SK-N-SH treated with all-trans-retinoic acid at 6 μM for 48 hours (cell line): ENCODE measurements around the gene XAGE2.

Experiments used
- ATAC-seq: fragments of 200-7000 bp; cut with Tn5 transposase; 3 replicates; pipeline ENCODE4 v1.9.1; 2020; ENCODE audit warnings: mild to moderate bottlenecking, moderate library complexity
- ARNTL ChIP-seq: fragments of 450-650 bp; formaldehyde crosslinking; IDR thresholded peaks from 2 replicates; pipeline ENCODE4 v1.5.0; 2020; ENCODE audit warnings: low read depth, mild to moderate bottlenecking, moderate library complexity, borderline replicate concordance
- BACH2 ChIP-seq: fragments of 250-450 bp; sonication (Bioruptor Pico); IDR thresholded peaks from 2 replicates; pipeline ENCODE4 v1.9.0; 2021; ENCODE audit warnings: mild to moderate bottlenecking, borderline replicate concordance
- CSDC2 ChIP-seq: fragments of 250-450 bp; sonication (Bioruptor Pico); IDR thresholded peaks from 2 replicates; pipeline ENCODE4 v1.5.0; 2020; ENCODE audit warnings: mild to moderate bottlenecking, moderate library complexity
- ESRRG ChIP-seq: fragments of 250-450 bp; sonication (Bioruptor Pico); IDR thresholded peaks from 2 replicates; pipeline ENCODE4 v1.6.1; 2021; ENCODE audit warnings: mild to moderate bottlenecking
- GLIS3 ChIP-seq: fragments of 250-450 bp; sonication (Bioruptor Pico); IDR thresholded peaks from 2 replicates; pipeline ENCODE4 v1.5.0; 2020; ENCODE audit warnings: mild to moderate bottlenecking, moderate library complexity
- ISL1 ChIP-seq: fragments of 250-450 bp; sonication (Bioruptor Pico); IDR thresholded peaks from 2 replicates; pipeline ENCODE4 v2.1.2; 2022; ENCODE audit warnings: mild to moderate bottlenecking, moderate library complexity
- OSR1 ChIP-seq: fragments of 250-450 bp; sonication (Bioruptor Pico); IDR thresholded peaks from 2 replicates; pipeline ENCODE4 v1.8.0; 2022; ENCODE audit warnings: moderate library complexity, mild to moderate bottlenecking, inconsistent platforms
- PPARA ChIP-seq: fragments of 250-450 bp; sonication (Bioruptor Pico); IDR thresholded peaks from 2 replicates; pipeline ENCODE4 v1.5.0; 2020; ENCODE audit warnings: mild to moderate bottlenecking, borderline replicate concordance
- RARB ChIP-seq: fragments of 250-450 bp; sonication (Bioruptor Pico); IDR thresholded peaks from 2 replicates; pipeline ENCODE4 v1.8.0; 2021; ENCODE audit warnings: mild to moderate bottlenecking, moderate library complexity
- SNAI2 ChIP-seq: fragments of 250-450 bp; sonication (Bioruptor Pico); IDR thresholded peaks from 2 replicates; pipeline ENCODE4 v1.5.0; 2020; ENCODE audit warnings: mild to moderate bottlenecking, moderate library complexity
- TCF4 ChIP-seq: fragments of 250-450 bp; sonication (Bioruptor Pico); IDR thresholded peaks from 2 replicates; pipeline ENCODE4 v1.8.0; 2021; ENCODE audit warnings: mild to moderate bottlenecking, moderate library complexity, borderline replicate concordance
- TOX ChIP-seq: fragments of 250-450 bp; sonication (Bioruptor Pico); IDR thresholded peaks from 2 replicates; pipeline ENCODE4 v1.8.0; 2021; ENCODE audit warnings: mild to moderate bottlenecking, moderate library complexity, borderline replicate concordance
- ZC3H10 ChIP-seq: fragments of 250-450 bp; sonication (Bioruptor Pico); IDR thresholded peaks from 2 replicates; pipeline ENCODE4 v1.5.1; 2021; ENCODE audit warnings: mild to moderate bottlenecking, moderate library complexity
- ZFP3 ChIP-seq: fragments of 250-450 bp; sonication (Bioruptor Pico); IDR thresholded peaks from 2 replicates; pipeline ENCODE4 v1.5.0; 2020; ENCODE audit warnings: mild to moderate bottlenecking, moderate library complexity
- ZFP30 ChIP-seq: fragments of 450-650 bp; formaldehyde crosslinking; IDR thresholded peaks from 2 replicates; pipeline ENCODE4 v1.5.0; 2022; ENCODE audit warnings: mild to moderate bottlenecking, moderate library complexity
- ZNF565 ChIP-seq: fragments of 450-650 bp; formaldehyde crosslinking; conservative IDR thresholded peaks from 2 replicates; pipeline ENCODE4 v1.5.0; 2020; ENCODE audit warnings: low read depth, mild to moderate bottlenecking, moderate library complexity
- ZNF70 ChIP-seq: fragments of 450-650 bp; formaldehyde crosslinking; IDR thresholded peaks from 2 replicates; pipeline ENCODE4 v1.5.0; 2020; ENCODE audit warnings: mild to moderate bottlenecking, moderate library complexity
- ZNF8 ChIP-seq: fragments of 450-650 bp; formaldehyde crosslinking; IDR thresholded peaks from 2 replicates; pipeline ENCODE4 v1.5.0; 2020; ENCODE audit warnings: mild to moderate bottlenecking, moderate library complexity
- TF ChIP-seq, protein P1 (sequence below): fragments of 250-450 bp; sonication (Bioruptor Pico); IDR thresholded peaks from 2 replicates; pipeline ENCODE4 v1.8.0; 2021; ENCODE audit warnings: low read depth, mild to moderate bottlenecking, moderate library complexity, borderline replicate concordance
- TF ChIP-seq, protein P2 (sequence below): fragments of 250-450 bp; sonication (Bioruptor Pico); IDR thresholded peaks from 2 replicates; pipeline ENCODE4 v1.5.1; 2020; ENCODE audit warnings: low read depth, mild to moderate bottlenecking, moderate library complexity
- TF ChIP-seq, protein P3 (sequence below): fragments of 250-450 bp; sonication (Bioruptor Pico); IDR thresholded peaks from 2 replicates; pipeline ENCODE4 v1.5.1; 2021; ENCODE audit warnings: mild to moderate bottlenecking, moderate library complexity

Gene XAGE2

DNA sequence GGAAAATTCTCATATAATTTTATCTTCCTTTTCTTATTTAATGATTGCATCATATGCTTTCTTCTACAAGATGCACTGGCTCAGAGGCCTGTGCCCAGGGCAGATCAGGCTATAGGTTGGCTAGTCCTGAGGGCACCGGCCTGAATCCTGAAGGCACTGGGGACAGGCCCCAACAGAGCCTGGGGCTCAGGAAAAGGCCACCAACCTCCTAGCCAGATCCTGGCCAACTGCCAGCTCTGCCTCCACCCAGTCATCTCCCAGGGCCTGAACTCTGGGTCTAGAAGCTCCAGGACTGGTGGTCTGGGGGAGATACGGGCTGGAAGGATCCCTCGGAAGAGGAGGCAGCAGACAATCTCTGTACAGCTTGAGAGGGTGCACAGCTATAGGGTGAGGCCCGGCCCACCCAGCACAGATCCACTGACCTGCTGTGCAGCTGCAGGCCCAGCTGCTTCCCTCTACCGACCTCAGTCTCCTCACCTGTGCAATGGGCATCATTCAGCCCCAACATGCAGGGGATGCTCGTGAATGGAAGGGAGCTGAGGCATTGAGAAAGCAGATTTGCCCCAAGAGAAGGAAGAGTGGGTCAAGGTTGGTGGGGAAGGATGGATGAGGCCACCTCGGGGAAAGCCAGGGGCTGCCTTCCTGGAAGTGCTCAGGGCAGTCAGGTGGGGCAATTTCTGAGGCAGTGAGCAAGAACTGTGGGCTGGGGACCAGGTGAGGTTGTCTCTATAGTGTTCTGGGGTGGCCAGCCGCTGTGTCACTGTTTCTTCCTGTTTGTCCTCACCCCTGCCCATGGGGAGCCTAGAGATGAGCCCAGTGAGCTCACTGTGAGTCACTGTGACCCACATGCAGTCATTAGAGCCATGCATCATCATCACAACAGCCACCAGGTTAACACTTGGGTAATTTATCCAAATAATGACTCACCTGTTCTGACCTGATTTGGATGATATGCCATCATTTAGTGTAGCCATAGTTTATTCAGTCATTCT, 22.4 kb upstream of the XAGE2 start:
- TF ChIP-seq, protein P1, sequence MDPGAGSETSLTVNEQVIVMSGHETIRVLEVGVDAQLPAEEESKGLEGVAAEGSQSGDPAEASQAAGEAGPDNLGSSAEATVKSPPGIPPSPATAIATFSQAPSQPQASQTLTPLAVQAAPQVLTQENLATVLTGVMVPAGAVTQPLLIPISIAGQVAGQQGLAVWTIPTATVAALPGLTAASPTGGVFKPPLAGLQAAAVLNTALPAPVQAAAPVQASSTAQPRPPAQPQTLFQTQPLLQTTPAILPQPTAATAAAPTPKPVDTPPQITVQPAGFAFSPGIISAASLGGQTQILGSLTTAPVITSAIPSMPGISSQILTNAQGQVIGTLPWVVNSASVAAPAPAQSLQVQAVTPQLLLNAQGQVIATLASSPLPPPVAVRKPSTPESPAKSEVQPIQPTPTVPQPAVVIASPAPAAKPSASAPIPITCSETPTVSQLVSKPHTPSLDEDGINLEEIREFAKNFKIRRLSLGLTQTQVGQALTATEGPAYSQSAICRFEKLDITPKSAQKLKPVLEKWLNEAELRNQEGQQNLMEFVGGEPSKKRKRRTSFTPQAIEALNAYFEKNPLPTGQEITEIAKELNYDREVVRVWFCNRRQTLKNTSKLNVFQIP (CRISPR knock-in tag): no peak
- TF ChIP-seq ZNF565 (no peak), ZNF8 (no peak), ISL1 (CRISPR knock-in tag) (no peak), SNAI2 (no peak), ARNTL (CRISPR knock-in tag) (no peak), OSR1 (CRISPR knock-in tag) (no peak), ZFP30 (CRISPR knock-in tag) (no peak), ZFP3 (CRISPR knock-in tag) (no peak), ZC3H10 (CRISPR knock-in tag) (no peak), TCF4 (CRISPR knock-in tag) (no peak), GLIS3 (CRISPR knock-in tag) (no peak), CSDC2 (CRISPR knock-in tag) (no peak), PPARA (no peak), BACH2 (no peak)
- ATAC-seq: no peak

DNA sequence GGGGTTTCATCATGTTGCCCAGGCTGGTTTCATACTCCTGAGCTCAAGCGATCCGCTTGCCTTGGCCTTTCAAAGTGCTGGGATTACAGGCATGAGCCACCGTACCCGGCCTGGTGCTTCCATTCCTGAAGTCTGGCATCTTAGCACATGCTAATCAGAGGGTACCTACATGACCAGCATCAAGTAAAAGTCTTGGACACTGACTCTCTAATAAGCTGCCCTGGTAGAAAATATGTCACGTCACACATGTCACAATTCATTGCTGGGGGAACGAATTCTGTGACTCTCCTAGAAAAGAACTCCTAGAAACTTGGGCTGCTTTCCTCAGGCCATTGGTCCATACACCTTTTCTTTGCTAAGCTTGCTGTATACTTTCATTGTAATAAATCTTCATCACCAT, 19.1 kb upstream of the XAGE2 start:
- no peak for ATAC-seq
- TF ChIP-seq ZFP3 (CRISPR knock-in tag) (no peak), TCF4 (CRISPR knock-in tag) (no peak), GLIS3 (CRISPR knock-in tag) (no peak), ISL1 (CRISPR knock-in tag) (no peak)

DNA sequence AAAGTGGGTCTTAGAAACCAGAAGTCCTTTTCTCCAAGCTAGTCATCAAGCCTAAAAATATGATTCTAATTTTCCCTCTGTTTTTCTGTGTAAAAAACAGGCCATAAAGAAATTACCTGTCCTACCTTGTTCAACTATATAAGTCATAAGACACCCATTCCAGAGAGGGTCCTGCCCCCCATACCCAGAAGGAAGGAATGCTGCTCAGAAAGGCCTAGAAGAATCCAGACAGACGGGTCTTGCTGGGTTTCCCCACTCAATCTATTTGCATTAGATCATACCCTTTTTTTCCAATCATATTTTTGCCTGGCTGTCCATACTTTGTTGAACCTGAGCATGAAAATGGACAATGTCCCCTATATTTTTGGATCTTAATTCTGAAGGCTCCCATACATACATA, 16.3 kb upstream of the XAGE2 start:
- no peak for TF ChIP-seq PPARA
- TF ChIP-seq ISL1 (CRISPR knock-in tag): no peak
- no peak for TF ChIP-seq ZNF565
- TF ChIP-seq BACH2: no peak
- no peak for TF ChIP-seq ARNTL (CRISPR knock-in tag)
- no peak for TF ChIP-seq RARB (CRISPR knock-in tag)
- TF ChIP-seq, protein P2, sequence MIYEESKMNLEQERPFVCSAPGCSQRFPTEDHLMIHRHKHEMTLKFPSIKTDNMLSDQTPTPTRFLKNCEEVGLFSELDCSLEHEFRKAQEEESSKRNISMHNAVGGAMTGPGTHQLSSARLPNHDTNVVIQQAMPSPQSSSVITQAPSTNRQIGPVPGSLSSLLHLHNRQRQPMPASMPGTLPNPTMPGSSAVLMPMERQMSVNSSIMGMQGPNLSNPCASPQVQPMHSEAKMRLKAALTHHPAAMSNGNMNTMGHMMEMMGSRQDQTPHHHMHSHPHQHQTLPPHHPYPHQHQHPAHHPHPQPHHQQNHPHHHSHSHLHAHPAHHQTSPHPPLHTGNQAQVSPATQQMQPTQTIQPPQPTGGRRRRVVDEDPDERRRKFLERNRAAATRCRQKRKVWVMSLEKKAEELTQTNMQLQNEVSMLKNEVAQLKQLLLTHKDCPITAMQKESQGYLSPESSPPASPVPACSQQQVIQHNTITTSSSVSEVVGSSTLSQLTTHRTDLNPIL (CRISPR knock-in tag): no peak
- no peak for TF ChIP-seq GLIS3 (CRISPR knock-in tag)
- ATAC-seq: no peak

DNA sequence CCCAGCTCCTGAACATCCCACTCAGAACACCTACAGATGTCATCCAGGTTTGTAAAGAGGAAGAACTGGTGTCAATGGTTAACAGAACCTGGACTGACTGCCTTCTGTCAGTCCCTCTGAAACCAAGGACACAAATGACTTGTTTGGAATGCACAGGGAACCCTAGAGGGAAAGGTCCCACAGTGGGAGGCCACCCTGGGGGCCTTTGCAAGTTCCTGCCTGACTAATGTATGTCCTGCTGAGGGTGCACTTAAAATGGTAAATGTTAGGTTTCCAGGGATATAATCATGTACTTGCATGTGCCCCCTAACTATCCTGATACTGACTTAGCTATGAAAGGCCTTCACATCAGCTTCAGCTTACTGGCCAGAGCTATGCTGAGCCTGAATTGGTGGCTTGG, 15.0 kb upstream of the XAGE2 start:
- no peak for TF ChIP-seq ESRRG
- no peak for TF ChIP-seq TOX (CRISPR knock-in tag)
- TF ChIP-seq CSDC2 (CRISPR knock-in tag): no peak
- no peak for TF ChIP-seq ZFP30 (CRISPR knock-in tag)
- no peak for TF ChIP-seq RARB (CRISPR knock-in tag)
- no peak for TF ChIP-seq ZC3H10 (CRISPR knock-in tag)
- ATAC-seq: no peak

DNA sequence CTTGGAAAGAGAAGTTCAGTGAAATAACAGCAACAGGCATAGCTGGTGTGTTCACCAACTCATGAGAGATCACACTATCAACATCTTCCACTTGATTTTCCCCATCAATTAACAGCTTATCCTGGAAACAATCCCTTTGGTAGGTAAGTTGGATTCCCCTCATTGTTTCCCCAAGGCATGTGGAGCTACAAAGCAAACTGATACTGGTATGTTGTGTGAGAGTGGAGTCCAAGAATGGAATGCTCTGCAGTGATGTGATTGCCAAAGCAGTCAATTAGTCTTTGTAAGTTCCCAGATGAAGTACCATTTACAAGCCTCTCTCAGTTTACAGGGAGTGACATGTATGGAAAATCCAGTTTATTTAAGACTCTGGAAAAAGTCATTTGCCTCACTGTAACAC, 13.7 kb upstream of the XAGE2 start:
- no peak for ATAC-seq
- TF ChIP-seq RARB (CRISPR knock-in tag): no peak
- TF ChIP-seq, protein P3, sequence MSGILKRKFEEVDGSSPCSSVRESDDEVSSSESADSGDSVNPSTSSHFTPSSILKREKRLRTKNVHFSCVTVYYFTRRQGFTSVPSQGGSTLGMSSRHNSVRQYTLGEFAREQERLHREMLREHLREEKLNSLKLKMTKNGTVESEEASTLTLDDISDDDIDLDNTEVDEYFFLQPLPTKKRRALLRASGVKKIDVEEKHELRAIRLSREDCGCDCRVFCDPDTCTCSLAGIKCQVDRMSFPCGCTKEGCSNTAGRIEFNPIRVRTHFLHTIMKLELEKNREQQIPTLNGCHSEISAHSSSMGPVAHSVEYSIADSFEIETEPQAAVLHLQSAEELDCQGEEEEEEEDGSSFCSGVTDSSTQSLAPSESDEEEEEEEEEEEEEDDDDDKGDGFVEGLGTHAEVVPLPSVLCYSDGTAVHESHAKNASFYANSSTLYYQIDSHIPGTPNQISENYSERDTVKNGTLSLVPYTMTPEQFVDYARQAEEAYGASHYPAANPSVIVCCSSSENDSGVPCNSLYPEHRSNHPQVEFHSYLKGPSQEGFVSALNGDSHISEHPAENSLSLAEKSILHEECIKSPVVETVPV (CRISPR knock-in tag): no peak
- TF ChIP-seq, protein P1 (CRISPR knock-in tag): no peak
- TF ChIP-seq ZNF565: no peak
- TF ChIP-seq ZNF70: no peak
- TF ChIP-seq BACH2: no peak
- TF ChIP-seq TCF4 (CRISPR knock-in tag): no peak
- no peak for TF ChIP-seq TOX (CRISPR knock-in tag)
- TF ChIP-seq ISL1 (CRISPR knock-in tag): no peak
- TF ChIP-seq ZFP3 (CRISPR knock-in tag): no peak
- TF ChIP-seq SNAI2: no peak
- TF ChIP-seq, protein P2 (CRISPR knock-in tag): no peak
- no peak for TF ChIP-seq PPARA
- TF ChIP-seq GLIS3 (CRISPR knock-in tag): no peak
- TF ChIP-seq ESRRG: no peak
- no peak for TF ChIP-seq ZNF8
